Heart left ventricle (tissue), 16 donors: ENCODE data around the gene SLC25A13. TPM values are rescaled to one million over a fixed set of nuclear protein-coding genes. Genes with fewer than 3 reads are reported as not detected.

ENCODE experiments used
- ATAC-seq, 4 donors: fragments of 200-7000 bp; cut with Tn5 transposase; one replicate each; pipeline ENCODE4 v1.9.1; 2020 to 2022; ENCODE audit warnings: moderate library complexity in 4 of 4, mild to moderate bottlenecking in 3 of 4, moderate number of reproducible peaks in 1 of 4
- DNase-seq, 5 donors: peaks; one replicate each; pipeline ENCODE4 v3.0.0-alpha.2; 2020
- H3K27ac ChIP-seq, 12 donors: fragments of 200-600 bp; sonication (generic) in 4 of 12; one replicate each; pipeline versions ENCODE4 v1.5.0 to v1.8.0; 2016 to 2022; ENCODE audit warnings: mild to moderate bottlenecking in 2 of 12
- H3K27me3 ChIP-seq, 9 donors: fragments of 200-600 bp; sonication (generic) in 2 of 9; one replicate each; pipeline versions ENCODE4 v1.5.1 to v1.8.0; 2016 to 2022; ENCODE audit warnings: mild to moderate bottlenecking in 3 of 9
- H3K36me3 ChIP-seq, 9 donors: fragments of 200-600 bp; sonication (generic) in 2 of 9; one replicate each; pipeline versions ENCODE4 v1.5.0 to v1.8.0; 2018 to 2022; ENCODE audit warnings: mild to moderate bottlenecking in 2 of 9
- H3K4me1 ChIP-seq, 12 donors: fragments of 200-600 bp; sonication (generic) in 4 of 12; one replicate each; pipeline versions ENCODE4 v1.5.0 to v1.8.0; 2016 to 2022; ENCODE audit warnings: mild to moderate bottlenecking in 3 of 12
- H3K4me3 ChIP-seq, 12 donors: fragments of 200-600 bp; sonication (generic) in 4 of 12; one replicate each; pipeline versions ENCODE4 v1.5.0 to v1.8.0; 2017 to 2022; ENCODE audit warnings: mild to moderate bottlenecking in 9 of 12, moderate library complexity in 4 of 12
- H3K9me3 ChIP-seq, 12 donors: fragments of 200-600 bp; sonication (generic) in 4 of 12; one replicate each; pipeline versions ENCODE4 v1.5.0 to v1.8.0; 2016 to 2022; ENCODE audit warnings: mild to moderate bottlenecking in 1 of 12
- POLR2A ChIP-seq, 2 donors: fragments of 450-650 bp; IDR thresholded peaks; one replicate each; pipeline ENCODE4 v1.6.1; 2017; ENCODE audit warnings: antibody characterized with exemption in 2 of 2, mild to moderate bottlenecking in 2 of 2, moderate library complexity in 2 of 2
- WGBS, 4 donors: extraction: QIAGEN DNeasy Blood & Tissue Kit in 2 of 4; methylation state at CpG; one replicate each; pipeline versions ENCODE4 v1.1.5 to v1.1.7; 2013 to 2018; 5-methylcytosine and 5-hydroxymethylcytosine counted together
- intact Hi-C, 10 donors: fragments of 100-400 bp; cut with DNase I; formaldehyde crosslinking; loops; one replicate each; pipeline versions ENCODE4 v1.11.1 to v1.14.2; 2022
- polyA plus RNA-seq, 2 donors: library from polyadenylated mRNA; stranded (reverse); fragments of 200-250 nt; gene quantifications; one replicate each; pipeline ENCODE4 v1.2.3, GENCODE V29; 2013
- total RNA-seq, 9 donors: library from RNA; depleted of rRNA in 2 of 9; stranded (reverse); fragments of >200 nt in 2 of 9; fragmentation: NEBNext Ultra II Directional in 3 of 9; extraction: Animal tissue kit (Norgen Biotek cat#: 25700) in 3 of 9; gene quantifications; one replicate each; pipeline versions ENCODE4 v1.1.0 to v1.2.4, GENCODE V29; 2016 to 2023
- TF ChIP-seq, protein P1 (sequence below), 12 donors: fragments of 200-600 bp; sonication (generic) in 4 of 12; IDR thresholded peaks; one replicate each; pipeline versions ENCODE4 v1.5.0 to v1.8.0; 2018 to 2022; ENCODE audit warnings: antibody characterized with exemption in 12 of 12, mild to moderate bottlenecking in 5 of 12
- donor health status: ischemic (EF 13 %, LVEDD 7.1; RV severe dilation, severe dysfunction).
- donor health status: healthy with polysubstance abuse.
- donor health status: DM: no; HTN: yes; CAD: no.
- donor health status: DM: no; HTN: no; CAD: no.
- donor health status: ischemic (EF 25% LVEDD 6.9; RV normal size, moderate dysfunction).
- donor health status: ischemic (EF 25% LVEDD 5.7; RV mildly dilated, moderate dysfunction).
- donor health status: healthy.
- donor health status: DM: yes; HTN: yes; CAD: no.
- donor health status: ischemic (EF 35%, LVEDD 5.7; RV mildly dilated, moderate dysfunction).
- donor health status: nonischemic (EF 11% LVEDD 7.7; RV severe dilation, severe dysfunction).
- donor health status: DM: yes; HTN: yes; CAD: no.
- donor health status: PGD.
- donor health status: ischemic (EF 29% LVEDD 5.4; RV normal size, mild dysfunction).
- donor health status: nonischemic (EF 23%, LVEDD 6.1; RV moderate dilation, normal function).

Gene SLC25A13
- total and polyA plus RNA-seq, 11 donors, result 3.7 to 17.9 (median 11.4) TPM

GRCh38 chr7:96135241-96135640 is 186.7 kb downstream of the SLC25A13 start:
- H3K9me3 ChIP-seq, result no peaks in the 10 kb centered on the region
- no peak for ATAC-seq
- WGBS, 4 donors, result 69 to 100% (median 97%) methylated on average over 2 of the region's 2 CpGs
- DNase-seq, result no peak
- intact Hi-C loops, result no loop called here
- no peak for TF ChIP-seq POLR2A (IDR thresholded peaks at IDR 0.05)
- TF ChIP-seq, protein P1, sequence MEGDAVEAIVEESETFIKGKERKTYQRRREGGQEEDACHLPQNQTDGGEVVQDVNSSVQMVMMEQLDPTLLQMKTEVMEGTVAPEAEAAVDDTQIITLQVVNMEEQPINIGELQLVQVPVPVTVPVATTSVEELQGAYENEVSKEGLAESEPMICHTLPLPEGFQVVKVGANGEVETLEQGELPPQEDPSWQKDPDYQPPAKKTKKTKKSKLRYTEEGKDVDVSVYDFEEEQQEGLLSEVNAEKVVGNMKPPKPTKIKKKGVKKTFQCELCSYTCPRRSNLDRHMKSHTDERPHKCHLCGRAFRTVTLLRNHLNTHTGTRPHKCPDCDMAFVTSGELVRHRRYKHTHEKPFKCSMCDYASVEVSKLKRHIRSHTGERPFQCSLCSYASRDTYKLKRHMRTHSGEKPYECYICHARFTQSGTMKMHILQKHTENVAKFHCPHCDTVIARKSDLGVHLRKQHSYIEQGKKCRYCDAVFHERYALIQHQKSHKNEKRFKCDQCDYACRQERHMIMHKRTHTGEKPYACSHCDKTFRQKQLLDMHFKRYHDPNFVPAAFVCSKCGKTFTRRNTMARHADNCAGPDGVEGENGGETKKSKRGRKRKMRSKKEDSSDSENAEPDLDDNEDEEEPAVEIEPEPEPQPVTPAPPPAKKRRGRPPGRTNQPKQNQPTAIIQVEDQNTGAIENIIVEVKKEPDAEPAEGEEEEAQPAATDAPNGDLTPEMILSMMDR (IDR thresholded peaks at IDR 0.05), result no peak
- no peaks in the 10 kb centered on the region for H3K4me1 ChIP-seq
- no peak overlapping the region for H3K27ac ChIP-seq
- H3K27me3 ChIP-seq, result no peaks in the 10 kb centered on the region
- H3K4me3 ChIP-seq, result no peak overlapping the region
- peaks cover 0 to 60% (median 20%) of the 10 kb centered on the region in 9 donors for H3K36me3 ChIP-seq

GRCh38 chr7:96131525-96131924 is 190.4 kb downstream of the SLC25A13 start:
- TF ChIP-seq, protein P1 (IDR thresholded peaks at IDR 0.05), result no peak
- TF ChIP-seq POLR2A (IDR thresholded peaks at IDR 0.05), result no peak
- WGBS, 4 donors, result 93 to 96% (median 96%) methylated on average over 3 of the region's 3 CpGs

DNA sequence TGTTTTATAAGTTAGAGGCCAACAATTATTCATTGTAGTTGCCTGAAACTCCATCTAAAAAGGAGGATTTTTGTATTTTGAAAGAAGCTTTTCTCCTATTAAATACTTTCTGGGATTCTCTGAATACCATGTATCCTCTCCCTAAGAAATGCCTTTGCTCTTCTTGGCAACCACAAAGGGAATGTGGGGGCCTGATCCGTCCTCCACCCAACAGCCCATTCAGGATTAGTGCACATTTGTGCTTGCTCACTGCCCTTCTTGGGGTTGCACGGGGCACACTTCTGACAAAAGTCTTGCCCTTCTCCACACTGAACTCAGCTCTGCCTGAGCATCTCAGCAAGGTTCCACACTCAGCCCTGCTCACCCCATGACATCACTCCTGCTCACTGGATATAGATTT is 194.2 kb downstream of the SLC25A13 start:
- TF ChIP-seq, protein P1 (IDR thresholded peaks at IDR 0.05), result no peak
- no peak for TF ChIP-seq POLR2A (IDR thresholded peaks at IDR 0.05)
- no peak overlapping the region for H3K27ac ChIP-seq
- no peaks in the 10 kb centered on the region for H3K4me1 ChIP-seq
- no peaks in the 10 kb centered on the region for H3K27me3 ChIP-seq
- no peak for DNase-seq
- ATAC-seq, result no peak
- WGBS, 4 donors, result 72 to 92% (median 90%) methylated on average over 2 of the region's 2 CpGs
- no peaks in the 10 kb centered on the region for H3K9me3 ChIP-seq
- intact Hi-C loops, result no loop called here
- peaks cover 0 to 68% (median 28%) of the 10 kb centered on the region in 9 donors for H3K36me3 ChIP-seq
- no peak overlapping the region for H3K4me3 ChIP-seq

More at GRCh38 chr7:96131525-96131924, 190.4 kb downstream of the SLC25A13 start:
- H3K27ac ChIP-seq, result no peak overlapping the region
- no peak for ATAC-seq
- no peak overlapping the region for H3K4me3 ChIP-seq
- no peak for DNase-seq
- H3K4me1 ChIP-seq, result no peaks in the 10 kb centered on the region
- intact Hi-C loops, result no loop called here
- H3K27me3 ChIP-seq, result no peaks in the 10 kb centered on the region
- H3K36me3 ChIP-seq, result peaks cover 0 to 84% (median 28%) of the 10 kb centered on the region in 9 donors
- H3K9me3 ChIP-seq, result no peaks in the 10 kb centered on the region

GRCh38 chr7:96126382-96126781 is 195.5 kb downstream of the SLC25A13 start:
- H3K27ac ChIP-seq, result no peak overlapping the region
- DNase-seq (no peak), ATAC-seq (no peak)
- intact Hi-C loops, result no loop called here
- H3K4me1 ChIP-seq, result no peaks in the 10 kb centered on the region
- no peak overlapping the region for H3K4me3 ChIP-seq
- H3K36me3 ChIP-seq, result peaks cover 0 to 64% (median 26%) of the 10 kb centered on the region in 9 donors
- no peaks in the 10 kb centered on the region for H3K27me3 ChIP-seq
- H3K9me3 ChIP-seq, result no peaks in the 10 kb centered on the region
- no peak for TF ChIP-seq POLR2A (IDR thresholded peaks at IDR 0.05)
- TF ChIP-seq, protein P1 (IDR thresholded peaks at IDR 0.05), result no peak
